Neutrophil (primary cell): Measurements from ENCODE around the gene PTPRE.

ENCODE experiments used
- H3K27ac ChIP-seq: fragments of 200-600 bp; sonication (generic); 2 replicates; pipeline ENCODE4 v1.5.1; 2016; ENCODE audit warnings: mild to moderate bottlenecking, moderate library complexity
- H3K27me3 ChIP-seq: fragments of 200-600 bp; sonication (generic); 2 replicates; pipeline ENCODE4 v1.6.0; 2016; ENCODE audit warnings: mild to moderate bottlenecking
- H3K36me3 ChIP-seq: fragments of 200-600 bp; sonication (generic); 2 replicates; pipeline ENCODE4 v1.5.1; 2017
- H3K4me1 ChIP-seq, 2 experiments: fragments of 200-600 bp in 1 of 2; sonication (generic) in 1 of 2; 1 replicate in 1 of 2; 2 replicates in 1 of 2; pipeline versions ENCODE4 v1.5.1 to v1.6.1; 2013 to 2016; ENCODE audit warnings: low read depth in 1 of 2, low read length in 1 of 2, mild to moderate bottlenecking in 1 of 2, moderate library complexity in 1 of 2; ENCODE audit not compliant: control insufficient read depth in 1 of 2, insufficient read depth in 1 of 2
- H3K4me3 ChIP-seq, 2 experiments: fragments of 200-600 bp in 1 of 2; sonication (generic) in 1 of 2; 1 replicate in 1 of 2; 2 replicates in 1 of 2; pipeline ENCODE4 v1.5.1; 2013 to 2016; ENCODE audit warnings: low read depth in 1 of 2, low read length in 1 of 2, mild to moderate bottlenecking in 1 of 2, moderate library complexity in 1 of 2
- H3K9me3 ChIP-seq: fragments of 200-600 bp; sonication (generic); 2 replicates; pipeline ENCODE4 v1.5.1; 2016
- CTCF ChIP-seq: fragments of 200-600 bp; sonication (generic); IDR thresholded peaks from 2 replicates; pipeline ENCODE4 v1.5.1; 2016; ENCODE audit warnings: antibody characterized with exemption

PTPRE gene

DNA sequence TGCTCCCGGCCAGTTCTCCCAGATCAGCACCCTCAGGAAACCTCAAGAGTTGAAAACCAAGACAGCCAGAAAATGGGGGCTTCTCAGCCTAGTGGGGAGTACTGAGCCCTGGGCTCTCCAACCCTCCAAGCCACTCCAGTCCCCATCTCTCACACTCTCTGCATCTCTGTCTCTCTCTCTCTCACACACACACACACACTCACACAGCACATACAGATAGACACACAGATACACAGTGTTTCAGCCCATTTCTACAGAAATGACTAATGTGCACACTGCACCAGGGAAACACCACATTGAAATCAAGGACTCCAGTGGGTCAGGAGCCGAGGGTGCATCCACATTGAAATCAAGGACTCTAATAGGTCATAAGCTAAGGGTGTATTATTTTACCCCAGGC lies 111.8 kb downstream of the PTPRE start:
- no peak for TF ChIP-seq CTCF
- no peaks in the 10 kb centered on the region for H3K27me3 ChIP-seq
- H3K4me1 ChIP-seq: no peaks in the 10 kb centered on the region
- no peak overlapping the region for H3K4me3 ChIP-seq
- H3K27ac ChIP-seq: no peak overlapping the region
- no peaks in the 10 kb centered on the region for H3K9me3 ChIP-seq
- no peaks in the 10 kb centered on the region for H3K36me3 ChIP-seq

DNA sequence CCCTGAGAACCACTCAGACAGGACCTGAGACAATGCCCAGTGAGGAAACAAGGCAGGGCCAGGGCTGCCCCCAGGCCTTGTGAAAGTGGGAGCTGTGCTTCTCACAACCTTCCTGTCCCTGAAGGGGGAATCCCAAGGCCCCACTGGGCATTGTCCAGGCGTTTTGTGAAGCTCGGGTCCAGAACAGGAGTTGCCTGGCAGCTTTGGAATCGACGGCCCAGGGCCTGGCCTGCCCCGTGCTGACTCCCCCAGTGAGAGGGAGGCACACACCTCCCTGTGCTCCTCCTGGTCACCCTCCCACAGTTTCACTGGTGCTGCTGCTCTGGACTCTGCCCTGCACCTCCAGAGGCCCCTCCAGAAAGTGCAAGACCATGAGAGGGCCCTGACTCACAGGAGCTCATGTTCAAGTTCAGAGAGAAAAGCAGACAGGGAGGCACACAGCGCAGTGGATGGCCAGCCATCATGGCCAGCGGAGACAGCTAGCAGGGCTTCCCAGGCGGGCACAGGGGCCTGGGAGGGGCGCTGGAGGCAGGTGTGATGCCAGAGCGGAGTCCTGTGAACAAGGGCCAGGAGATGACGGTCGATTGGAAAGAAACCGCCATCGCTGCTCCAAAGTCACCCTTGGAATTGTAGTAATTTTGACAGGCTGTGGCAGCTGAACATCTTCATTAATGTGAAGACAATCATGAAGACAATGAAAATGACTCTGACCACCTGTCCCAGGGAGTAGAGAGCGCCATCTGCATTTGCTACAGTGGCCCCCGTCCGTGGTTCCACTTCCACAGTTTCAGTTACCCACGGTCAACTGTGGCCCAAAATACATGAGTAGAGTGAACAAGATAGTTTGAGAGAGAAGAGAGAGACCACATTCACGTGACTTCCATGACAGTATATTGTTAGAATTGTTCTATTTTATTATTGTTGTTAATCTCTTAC lies 115.6 kb downstream of the PTPRE start:
- no peaks in the 10 kb centered on the region for H3K9me3 ChIP-seq
- H3K4me1 ChIP-seq: peaks cover 0 to 3% of the 10 kb centered on the region in 2 experiments
- H3K27ac ChIP-seq: no peak overlapping the region
- H3K4me3 ChIP-seq: no peak overlapping the region
- no peaks in the 10 kb centered on the region for H3K27me3 ChIP-seq
- H3K36me3 ChIP-seq: no peaks in the 10 kb centered on the region
- no peak for TF ChIP-seq CTCF

DNA sequence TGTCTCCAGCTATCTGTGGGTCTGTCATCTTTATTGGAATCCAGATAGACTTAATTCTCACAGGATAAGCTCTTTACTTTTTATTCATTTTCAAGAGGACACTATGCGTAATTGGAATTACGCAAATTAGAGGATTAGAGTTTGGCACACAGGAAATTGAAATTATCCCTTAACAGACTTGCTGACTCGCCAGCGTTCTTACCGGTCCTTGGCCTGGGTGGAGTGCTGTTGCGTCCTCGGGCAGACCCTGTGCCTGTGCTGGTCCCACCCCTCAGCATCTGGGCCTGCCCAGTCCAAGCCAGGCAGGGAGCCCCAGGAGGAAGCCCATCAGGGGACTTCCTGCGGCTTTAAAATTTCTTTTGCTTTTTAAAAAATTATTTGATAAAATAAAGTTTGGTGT lies 117.5 kb downstream of the PTPRE start:
- no peak for TF ChIP-seq CTCF
- H3K36me3 ChIP-seq: peaks cover 7% of the 10 kb centered on the region
- H3K27me3 ChIP-seq: no peaks in the 10 kb centered on the region
- no peaks in the 10 kb centered on the region for H3K9me3 ChIP-seq
- peaks cover 0 to 3% of the 10 kb centered on the region in 2 experiments for H3K4me1 ChIP-seq
- no peak overlapping the region for H3K27ac ChIP-seq
- H3K4me3 ChIP-seq: no peak overlapping the region

GRCh38 chr10:128025437-128025836 lies 118.5 kb downstream of the PTPRE start:
- no peak for TF ChIP-seq CTCF
- H3K4me1 ChIP-seq: peaks cover 0 to 3% of the 10 kb centered on the region in 2 experiments
- no peak overlapping the region for H3K27ac ChIP-seq
- H3K27me3 ChIP-seq: no peaks in the 10 kb centered on the region
- peaks cover 7% of the 10 kb centered on the region for H3K36me3 ChIP-seq
- no peaks in the 10 kb centered on the region for H3K9me3 ChIP-seq
- H3K4me3 ChIP-seq: no peak overlapping the region

- peaks cover 0 to 3% of the 10 kb centered on the region in 2 experiments for H3K4me1 ChIP-seq
- no peaks in the 10 kb centered on the region for H3K27me3 ChIP-seq
- peaks cover 7% of the 10 kb centered on the region for H3K36me3 ChIP-seq
- H3K4me3 ChIP-seq: no peak overlapping the region
- TF ChIP-seq CTCF: no peak
- no peak overlapping the region for H3K27ac ChIP-seq
- H3K9me3 ChIP-seq: no peaks in the 10 kb centered on the region
Observed at GRCh38 chr10:128025951-128026350, 119.0 kb downstream of the PTPRE start.
